ENCODE results near the gene LACTBL1.

LACTBL1 gene

DNA sequence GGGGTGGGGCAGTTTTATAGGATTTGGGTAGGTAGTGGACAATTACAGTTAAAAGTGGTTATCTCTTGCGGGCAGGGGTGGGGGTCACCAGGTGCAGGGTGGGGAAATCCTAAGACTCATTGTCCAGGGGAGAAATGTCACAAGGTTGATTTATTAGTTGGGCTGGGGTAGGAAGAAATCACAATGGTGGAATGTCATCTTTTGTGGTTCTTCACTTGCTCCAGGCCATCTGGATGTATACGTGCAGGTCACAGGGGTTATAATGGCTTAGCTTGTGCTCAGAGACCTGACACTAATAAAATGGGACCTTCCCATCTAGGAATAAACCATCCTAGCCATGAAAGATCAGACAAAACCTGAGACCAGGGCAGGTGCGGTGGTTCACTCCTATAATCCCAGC, 31.4 kb upstream of the LACTBL1 start:
- TF ChIP-seq, protein P1, sequence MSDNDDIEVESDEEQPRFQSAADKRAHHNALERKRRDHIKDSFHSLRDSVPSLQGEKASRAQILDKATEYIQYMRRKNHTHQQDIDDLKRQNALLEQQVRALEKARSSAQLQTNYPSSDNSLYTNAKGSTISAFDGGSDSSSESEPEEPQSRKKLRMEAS (IDR thresholded peaks at IDR 0.05), result no peak
- TF ChIP-seq YY1 (IDR thresholded peaks at IDR 0.05; ENCODE audit: low read depth) (no peak), RAD21 (IDR thresholded peaks at IDR 0.05; ENCODE audit: low read depth) (no peak), FOXM1 (IDR thresholded peaks at IDR 0.05; ENCODE audit: borderline replicate concordance, low read depth) (no peak), CREB1 (IDR thresholded peaks at IDR 0.05; ENCODE audit: low read depth) (no peak), TAF1 (IDR thresholded peaks at IDR 0.05; ENCODE audit: low read depth) (no peak), TEAD4 (IDR thresholded peaks at IDR 0.05) (no peak), TCF12 (IDR thresholded peaks at IDR 0.05; ENCODE audit: low read depth) (no peak), EGR1 (IDR thresholded peaks at IDR 0.05) (no peak), NFIC (IDR thresholded peaks at IDR 0.05) (no peak), EP300 (IDR thresholded peaks at IDR 0.05; ENCODE audit: borderline replicate concordance) (no peak), USF1 (IDR thresholded peaks at IDR 0.05) (no peak), REST (IDR thresholded peaks at IDR 0.05; ENCODE audit: low read depth) (no peak), ZBTB7A (IDR thresholded peaks at IDR 0.05; ENCODE audit: low read depth) (no peak), CEBPB (IDR thresholded peaks at IDR 0.05) (no peak)

DNA sequence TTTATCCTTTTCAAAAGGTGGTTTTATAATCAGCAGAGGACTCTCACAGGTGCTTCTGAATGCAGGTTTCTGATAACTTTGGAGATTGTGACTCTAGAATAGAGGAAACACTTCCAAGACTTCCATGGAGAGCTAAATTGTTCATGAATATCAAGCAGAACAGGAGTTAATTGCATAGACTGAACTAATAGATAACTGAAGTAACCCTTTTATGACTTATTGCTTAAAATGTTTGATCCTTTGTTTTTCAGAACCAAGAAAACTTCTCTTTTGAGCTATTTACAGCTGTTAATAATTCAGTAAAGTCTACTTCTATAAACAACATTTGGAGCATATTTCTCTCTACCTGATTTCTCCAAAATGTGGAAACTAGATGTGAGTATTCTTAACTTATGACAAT, 23.1 kb upstream of the LACTBL1 start:
- TF ChIP-seq REST (IDR thresholded peaks at IDR 0.05; ENCODE audit: low read depth) (no peak), TEAD4 (IDR thresholded peaks at IDR 0.05) (no peak), EGR1 (IDR thresholded peaks at IDR 0.05) (no peak), TCF12 (IDR thresholded peaks at IDR 0.05; ENCODE audit: low read depth) (no peak), CEBPB (IDR thresholded peaks at IDR 0.05) (no peak), YY1 (IDR thresholded peaks at IDR 0.05; ENCODE audit: low read depth) (no peak), EP300 (IDR thresholded peaks at IDR 0.05; ENCODE audit: borderline replicate concordance) (no peak)

DNA sequence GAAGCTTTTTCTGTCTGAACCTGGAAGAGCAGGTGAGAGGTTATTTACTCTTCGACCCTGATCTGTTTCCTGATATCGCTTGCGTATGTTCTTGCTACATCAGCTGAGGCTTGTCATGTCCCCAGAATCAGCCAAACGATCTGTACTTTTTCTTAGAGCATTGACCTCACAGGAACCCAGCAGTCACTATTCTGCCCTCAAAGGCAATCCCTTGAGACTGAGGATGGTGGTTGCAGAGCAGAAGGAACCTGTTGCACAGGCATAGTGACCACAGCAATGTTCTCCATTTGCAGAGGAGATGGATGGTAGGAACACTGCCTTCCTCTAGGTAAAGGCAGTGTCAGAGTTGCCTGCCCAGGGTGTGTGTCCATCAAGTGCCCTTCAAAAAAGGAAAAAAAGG, 11.3 kb upstream of the LACTBL1 start:
- TF ChIP-seq EP300 (IDR thresholded peaks at IDR 0.05; ENCODE audit: borderline replicate concordance), result no peak
- TF ChIP-seq USF1 (IDR thresholded peaks at IDR 0.05), result no peak
- no peak for TF ChIP-seq REST (IDR thresholded peaks at IDR 0.05; ENCODE audit: low read depth)
- TF ChIP-seq TCF12 (IDR thresholded peaks at IDR 0.05; ENCODE audit: low read depth), result no peak
- TF ChIP-seq TEAD4 (IDR thresholded peaks at IDR 0.05), result no peak
- TF ChIP-seq FOXM1 (IDR thresholded peaks at IDR 0.05; ENCODE audit: borderline replicate concordance, low read depth), result no peak
- TF ChIP-seq EGR1 (IDR thresholded peaks at IDR 0.05), result no peak
- TF ChIP-seq RAD21 (IDR thresholded peaks at IDR 0.05; ENCODE audit: low read depth), result no peak

GRCh38 chr1:22978299-22978698, 5.6 kb upstream of the LACTBL1 start:
- TF ChIP-seq FOXM1 (IDR thresholded peaks at IDR 0.05; ENCODE audit: borderline replicate concordance, low read depth) (no peak), EP300 (IDR thresholded peaks at IDR 0.05; ENCODE audit: borderline replicate concordance) (no peak), TAF1 (IDR thresholded peaks at IDR 0.05; ENCODE audit: low read depth) (no peak), CEBPB (IDR thresholded peaks at IDR 0.05) (no peak), TCF12 (IDR thresholded peaks at IDR 0.05; ENCODE audit: low read depth) (no peak), YY1 (IDR thresholded peaks at IDR 0.05; ENCODE audit: low read depth) (no peak), NFIC (IDR thresholded peaks at IDR 0.05) (no peak), USF1 (IDR thresholded peaks at IDR 0.05) (no peak), EGR1 (IDR thresholded peaks at IDR 0.05) (no peak), TEAD4 (IDR thresholded peaks at IDR 0.05) (no peak), CREB1 (IDR thresholded peaks at IDR 0.05; ENCODE audit: low read depth) (no peak)

Measured in Ishikawa (cell line).